H1 (cell line): ENCODE data around the gene FAM209A. TPM values are rescaled to one million over a fixed set of nuclear protein-coding genes. Genes with fewer than 3 reads are reported as not detected.

Source experiments
- RXRA ChIP-seq: IDR thresholded peaks from 2 replicates; pipeline ENCODE4 v1.6.1; 2011; ENCODE audit warnings: low read depth, mild to moderate bottlenecking, low read length, moderate library complexity; ENCODE audit not compliant: insufficient read depth
- polyA plus RNA-seq, 7 experiments: library from polyadenylated mRNA; depleted of rRNA in 3 of 7; stranded (reverse) in 5 of 7; unstranded in 2 of 7; fragments of >200 nt in 5 of 7; fragments of 200-250 nt in 2 of 7; gene quantifications; 1 replicate in 5 of 7; 2 replicates in 1 of 7; 4 replicates in 1 of 7; pipeline versions ENCODE4 v1.2.1 to v1.2.3, GENCODE V29; 2011 to 2013; ENCODE audit warnings: missing spikeins in 2 of 7, mixed read lengths in 2 of 7
- total RNA-seq: library from RNA; stranded (reverse); fragmentation: NEBNext Ultra II Directional; extraction: Animal tissue kit (Norgen Biotek cat#: 25700); gene quantifications from 2 replicates; pipeline ENCODE4 v1.2.1, GENCODE V29; 2021
- TF ChIP-seq, protein P1 (sequence below): fragments of 300-600 bp; sonication (generic); IDR thresholded peaks from 2 replicates; pipeline ENCODE4 v1.7.1; 2012; ENCODE audit warnings: low read length, moderate library complexity, mild to moderate bottlenecking, inconsistent platforms; ENCODE audit not compliant: insufficient replicate concordance

The FAM209A gene
- total and polyA plus RNA-seq, 2 of the 8 experiments (the other 6 are each of a cell fraction or from before 2014, with no cell fraction given): 0.15 TPM; not detected in 1

DNA sequence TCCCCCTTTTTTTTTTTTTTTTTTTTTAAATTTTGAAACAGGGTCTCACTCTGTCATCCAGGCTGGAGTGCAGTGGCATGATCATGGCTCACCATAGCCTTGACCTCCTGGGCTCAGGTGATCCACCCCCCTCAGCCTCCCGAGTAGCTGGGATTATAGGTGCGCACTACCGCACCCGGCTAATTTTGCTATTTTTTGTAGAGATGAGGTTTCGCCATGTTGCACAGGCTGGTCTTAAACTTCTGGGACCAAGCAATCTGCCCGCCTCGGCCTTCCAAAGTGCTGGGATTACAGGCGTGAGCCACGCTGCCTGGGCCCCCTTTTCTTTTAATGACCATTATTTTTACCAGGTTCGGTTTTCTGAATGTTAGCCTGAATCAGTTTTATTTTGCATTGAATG is 5.0 kb upstream of the FAM209A start (continued):
- TF ChIP-seq, protein P1, sequence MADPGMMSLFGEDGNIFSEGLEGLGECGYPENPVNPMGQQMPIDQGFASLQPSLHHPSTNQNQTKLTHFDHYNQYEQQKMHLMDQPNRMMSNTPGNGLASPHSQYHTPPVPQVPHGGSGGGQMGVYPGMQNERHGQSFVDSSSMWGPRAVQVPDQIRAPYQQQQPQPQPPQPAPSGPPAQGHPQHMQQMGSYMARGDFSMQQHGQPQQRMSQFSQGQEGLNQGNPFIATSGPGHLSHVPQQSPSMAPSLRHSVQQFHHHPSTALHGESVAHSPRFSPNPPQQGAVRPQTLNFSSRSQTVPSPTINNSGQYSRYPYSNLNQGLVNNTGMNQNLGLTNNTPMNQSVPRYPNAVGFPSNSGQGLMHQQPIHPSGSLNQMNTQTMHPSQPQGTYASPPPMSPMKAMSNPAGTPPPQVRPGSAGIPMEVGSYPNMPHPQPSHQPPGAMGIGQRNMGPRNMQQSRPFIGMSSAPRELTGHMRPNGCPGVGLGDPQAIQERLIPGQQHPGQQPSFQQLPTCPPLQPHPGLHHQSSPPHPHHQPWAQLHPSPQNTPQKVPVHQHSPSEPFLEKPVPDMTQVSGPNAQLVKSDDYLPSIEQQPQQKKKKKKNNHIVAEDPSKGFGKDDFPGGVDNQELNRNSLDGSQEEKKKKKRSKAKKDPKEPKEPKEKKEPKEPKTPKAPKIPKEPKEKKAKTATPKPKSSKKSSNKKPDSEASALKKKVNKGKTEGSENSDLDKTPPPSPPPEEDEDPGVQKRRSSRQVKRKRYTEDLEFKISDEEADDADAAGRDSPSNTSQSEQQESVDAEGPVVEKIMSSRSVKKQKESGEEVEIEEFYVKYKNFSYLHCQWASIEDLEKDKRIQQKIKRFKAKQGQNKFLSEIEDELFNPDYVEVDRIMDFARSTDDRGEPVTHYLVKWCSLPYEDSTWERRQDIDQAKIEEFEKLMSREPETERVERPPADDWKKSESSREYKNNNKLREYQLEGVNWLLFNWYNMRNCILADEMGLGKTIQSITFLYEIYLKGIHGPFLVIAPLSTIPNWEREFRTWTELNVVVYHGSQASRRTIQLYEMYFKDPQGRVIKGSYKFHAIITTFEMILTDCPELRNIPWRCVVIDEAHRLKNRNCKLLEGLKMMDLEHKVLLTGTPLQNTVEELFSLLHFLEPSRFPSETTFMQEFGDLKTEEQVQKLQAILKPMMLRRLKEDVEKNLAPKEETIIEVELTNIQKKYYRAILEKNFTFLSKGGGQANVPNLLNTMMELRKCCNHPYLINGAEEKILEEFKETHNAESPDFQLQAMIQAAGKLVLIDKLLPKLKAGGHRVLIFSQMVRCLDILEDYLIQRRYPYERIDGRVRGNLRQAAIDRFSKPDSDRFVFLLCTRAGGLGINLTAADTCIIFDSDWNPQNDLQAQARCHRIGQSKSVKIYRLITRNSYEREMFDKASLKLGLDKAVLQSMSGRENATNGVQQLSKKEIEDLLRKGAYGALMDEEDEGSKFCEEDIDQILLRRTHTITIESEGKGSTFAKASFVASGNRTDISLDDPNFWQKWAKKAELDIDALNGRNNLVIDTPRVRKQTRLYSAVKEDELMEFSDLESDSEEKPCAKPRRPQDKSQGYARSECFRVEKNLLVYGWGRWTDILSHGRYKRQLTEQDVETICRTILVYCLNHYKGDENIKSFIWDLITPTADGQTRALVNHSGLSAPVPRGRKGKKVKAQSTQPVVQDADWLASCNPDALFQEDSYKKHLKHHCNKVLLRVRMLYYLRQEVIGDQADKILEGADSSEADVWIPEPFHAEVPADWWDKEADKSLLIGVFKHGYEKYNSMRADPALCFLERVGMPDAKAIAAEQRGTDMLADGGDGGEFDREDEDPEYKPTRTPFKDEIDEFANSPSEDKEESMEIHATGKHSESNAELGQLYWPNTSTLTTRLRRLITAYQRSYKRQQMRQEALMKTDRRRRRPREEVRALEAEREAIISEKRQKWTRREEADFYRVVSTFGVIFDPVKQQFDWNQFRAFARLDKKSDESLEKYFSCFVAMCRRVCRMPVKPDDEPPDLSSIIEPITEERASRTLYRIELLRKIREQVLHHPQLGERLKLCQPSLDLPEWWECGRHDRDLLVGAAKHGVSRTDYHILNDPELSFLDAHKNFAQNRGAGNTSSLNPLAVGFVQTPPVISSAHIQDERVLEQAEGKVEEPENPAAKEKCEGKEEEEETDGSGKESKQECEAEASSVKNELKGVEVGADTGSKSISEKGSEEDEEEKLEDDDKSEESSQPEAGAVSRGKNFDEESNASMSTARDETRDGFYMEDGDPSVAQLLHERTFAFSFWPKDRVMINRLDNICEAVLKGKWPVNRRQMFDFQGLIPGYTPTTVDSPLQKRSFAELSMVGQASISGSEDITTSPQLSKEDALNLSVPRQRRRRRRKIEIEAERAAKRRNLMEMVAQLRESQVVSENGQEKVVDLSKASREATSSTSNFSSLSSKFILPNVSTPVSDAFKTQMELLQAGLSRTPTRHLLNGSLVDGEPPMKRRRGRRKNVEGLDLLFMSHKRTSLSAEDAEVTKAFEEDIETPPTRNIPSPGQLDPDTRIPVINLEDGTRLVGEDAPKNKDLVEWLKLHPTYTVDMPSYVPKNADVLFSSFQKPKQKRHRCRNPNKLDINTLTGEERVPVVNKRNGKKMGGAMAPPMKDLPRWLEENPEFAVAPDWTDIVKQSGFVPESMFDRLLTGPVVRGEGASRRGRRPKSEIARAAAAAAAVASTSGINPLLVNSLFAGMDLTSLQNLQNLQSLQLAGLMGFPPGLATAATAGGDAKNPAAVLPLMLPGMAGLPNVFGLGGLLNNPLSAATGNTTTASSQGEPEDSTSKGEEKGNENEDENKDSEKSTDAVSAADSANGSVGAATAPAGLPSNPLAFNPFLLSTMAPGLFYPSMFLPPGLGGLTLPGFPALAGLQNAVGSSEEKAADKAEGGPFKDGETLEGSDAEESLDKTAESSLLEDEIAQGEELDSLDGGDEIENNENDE: no peak
- TF ChIP-seq RXRA: no peak
